Ovary (tissue), 3 donors: ENCODE measurements around the gene EHMT1.

ENCODE experiments used
- POLR2A ChIP-seq: fragments of 450-650 bp; IDR thresholded peaks from one replicate; pipeline ENCODE4 v1.6.1; 2017; ENCODE audit warnings: antibody characterized with exemption, mild to moderate bottlenecking, moderate library complexity
- TF ChIP-seq, protein P1 (sequence below), 3 donors: fragments of 450-650 bp in 2 of 3; fragments of 200-600 bp in 1 of 3; IDR thresholded peaks; one replicate each; pipeline versions ENCODE4 v1.5.1 to v1.8.0; 2016 to 2022; ENCODE audit warnings: antibody characterized with exemption in 3 of 3, mild to moderate bottlenecking in 1 of 3
- donor health status: DM: no; HTN: no; CAD: no.

- TF ChIP-seq, protein P1, sequence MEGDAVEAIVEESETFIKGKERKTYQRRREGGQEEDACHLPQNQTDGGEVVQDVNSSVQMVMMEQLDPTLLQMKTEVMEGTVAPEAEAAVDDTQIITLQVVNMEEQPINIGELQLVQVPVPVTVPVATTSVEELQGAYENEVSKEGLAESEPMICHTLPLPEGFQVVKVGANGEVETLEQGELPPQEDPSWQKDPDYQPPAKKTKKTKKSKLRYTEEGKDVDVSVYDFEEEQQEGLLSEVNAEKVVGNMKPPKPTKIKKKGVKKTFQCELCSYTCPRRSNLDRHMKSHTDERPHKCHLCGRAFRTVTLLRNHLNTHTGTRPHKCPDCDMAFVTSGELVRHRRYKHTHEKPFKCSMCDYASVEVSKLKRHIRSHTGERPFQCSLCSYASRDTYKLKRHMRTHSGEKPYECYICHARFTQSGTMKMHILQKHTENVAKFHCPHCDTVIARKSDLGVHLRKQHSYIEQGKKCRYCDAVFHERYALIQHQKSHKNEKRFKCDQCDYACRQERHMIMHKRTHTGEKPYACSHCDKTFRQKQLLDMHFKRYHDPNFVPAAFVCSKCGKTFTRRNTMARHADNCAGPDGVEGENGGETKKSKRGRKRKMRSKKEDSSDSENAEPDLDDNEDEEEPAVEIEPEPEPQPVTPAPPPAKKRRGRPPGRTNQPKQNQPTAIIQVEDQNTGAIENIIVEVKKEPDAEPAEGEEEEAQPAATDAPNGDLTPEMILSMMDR (IDR thresholded peaks at IDR 0.05): no peak
- no peak for TF ChIP-seq POLR2A
Observed at GRCh38 chr9:137783521-137783920, 164.7 kb downstream of the EHMT1 start.
